GM19372 (cell line): Measurements from ENCODE around the gene LRRN2.

Experiments
- ATAC-seq: cut with Tn5 transposase; IDR thresholded peaks from one replicate; pipeline ENCODE4 v1.9.1; 2021; ENCODE audit warnings: mild to moderate bottlenecking, low read depth, moderate library complexity; ENCODE audit not compliant: unreplicated experiment

The LRRN2 gene

DNA sequence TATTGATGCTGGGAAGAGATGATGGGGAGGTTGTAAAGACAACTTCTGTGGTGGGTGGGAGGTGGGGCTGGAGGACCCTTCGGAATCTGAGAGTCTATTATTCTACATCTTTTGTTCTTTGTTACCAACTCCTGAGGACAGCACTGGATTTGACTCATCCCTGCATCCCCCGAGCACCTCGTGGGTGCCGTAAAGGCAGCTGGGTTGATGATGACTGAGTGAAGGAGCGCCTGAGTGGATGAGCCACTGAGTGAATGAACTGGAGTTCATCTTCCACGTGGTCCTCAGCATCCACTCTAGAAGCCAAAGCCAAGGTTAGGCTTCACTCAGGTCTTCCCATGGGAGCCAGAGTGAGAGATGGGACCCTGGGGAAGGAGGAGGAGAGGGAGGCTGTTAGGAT, 77.6 kb downstream of the LRRN2 start:
- ATAC-seq: no peak

DNA sequence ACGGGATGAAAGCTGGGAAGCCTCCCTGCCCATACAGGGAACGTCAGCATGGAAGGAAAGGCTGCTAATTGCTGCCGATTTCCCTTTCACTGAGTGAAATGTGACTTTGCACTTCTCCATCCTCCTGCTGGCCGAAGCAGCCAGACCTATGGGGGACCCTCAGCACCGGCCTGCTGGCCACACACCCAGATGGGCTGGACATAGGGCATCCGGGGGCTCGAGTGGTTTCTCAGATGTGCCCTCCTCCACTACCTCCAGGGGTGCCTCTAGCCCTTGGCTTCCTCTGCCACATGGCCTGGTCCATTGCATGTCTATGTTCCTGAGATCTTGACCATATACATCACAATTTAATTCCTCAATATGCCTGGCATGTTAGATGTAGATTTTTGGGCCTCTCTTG, 79.7 kb downstream of the LRRN2 start:
- ATAC-seq: no peak

DNA sequence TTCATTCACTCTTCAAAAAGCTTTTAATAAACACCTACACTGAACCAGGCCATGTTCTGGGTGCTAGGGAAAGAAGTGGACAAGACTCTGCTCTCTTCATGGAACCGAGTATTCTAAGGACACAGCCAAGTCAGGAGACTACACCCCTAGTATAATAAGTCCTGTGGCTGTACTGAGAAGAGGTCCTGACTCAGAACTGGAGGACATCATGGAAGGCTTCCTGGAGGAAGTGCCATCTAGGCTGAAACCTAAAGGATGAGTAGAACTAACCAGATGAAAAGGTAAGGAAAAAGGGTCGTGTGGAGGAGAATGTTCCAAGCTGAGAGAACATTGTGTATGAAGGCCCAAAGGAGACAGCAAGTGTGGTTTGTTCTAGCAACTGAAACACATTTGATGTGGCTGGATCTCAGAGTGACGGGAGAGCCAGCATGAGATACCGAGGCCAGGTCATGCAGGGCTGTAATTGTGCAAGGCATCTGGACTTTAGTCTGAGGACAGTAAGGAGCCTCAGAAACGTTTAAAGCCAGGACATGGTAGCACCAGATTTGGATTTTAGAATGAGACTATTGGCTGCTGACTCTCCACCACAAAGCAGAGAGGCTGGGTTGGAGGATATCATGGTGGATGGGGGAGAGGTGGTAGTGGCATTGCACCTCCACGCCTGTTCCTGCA, 82.5 kb downstream of the LRRN2 start:
- no peak for ATAC-seq

DNA sequence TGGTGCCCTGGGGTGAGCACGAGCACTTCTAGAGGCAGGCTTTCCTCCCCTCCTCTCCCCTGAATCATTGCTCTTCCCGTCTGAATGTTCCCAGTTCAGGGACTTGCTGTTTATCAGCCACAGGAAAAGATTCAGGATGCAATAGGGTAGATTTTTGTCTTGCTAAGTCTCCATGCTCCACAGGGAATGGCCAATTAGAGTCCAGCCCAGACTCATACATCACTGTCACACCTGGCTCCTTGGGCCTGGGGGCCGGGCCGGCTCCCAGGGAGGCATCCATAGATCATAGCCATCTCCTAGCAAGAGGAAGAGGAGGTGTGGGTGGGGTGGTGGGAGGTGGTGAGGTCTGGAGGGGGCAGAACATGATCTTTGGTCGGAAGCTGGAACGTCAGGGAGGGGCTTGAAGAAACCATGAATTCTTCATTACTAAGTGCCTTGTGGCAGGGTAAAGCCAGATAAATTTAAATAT, 83.4 kb downstream of the LRRN2 start:
- no peak for ATAC-seq

DNA sequence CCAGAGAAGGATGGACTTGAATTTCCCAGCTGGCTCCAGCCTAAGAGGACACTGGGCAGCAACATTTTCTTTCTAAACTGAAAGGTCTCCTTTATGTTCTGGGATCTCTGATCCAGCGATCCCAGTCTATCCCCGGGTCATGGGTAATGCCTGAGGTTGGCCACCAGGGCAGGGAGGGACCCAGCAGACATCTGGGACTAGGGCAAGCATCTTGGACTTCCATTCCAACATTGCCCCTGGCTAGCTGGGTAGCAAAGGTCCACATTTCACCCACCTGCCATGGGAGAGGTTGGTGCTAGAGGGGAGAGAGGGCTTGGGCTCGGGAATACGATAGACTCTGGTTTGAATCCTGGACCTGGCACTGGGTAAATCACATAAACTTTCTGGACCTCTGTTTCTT, 84.6 kb downstream of the LRRN2 start:
- ATAC-seq: no peak

DNA sequence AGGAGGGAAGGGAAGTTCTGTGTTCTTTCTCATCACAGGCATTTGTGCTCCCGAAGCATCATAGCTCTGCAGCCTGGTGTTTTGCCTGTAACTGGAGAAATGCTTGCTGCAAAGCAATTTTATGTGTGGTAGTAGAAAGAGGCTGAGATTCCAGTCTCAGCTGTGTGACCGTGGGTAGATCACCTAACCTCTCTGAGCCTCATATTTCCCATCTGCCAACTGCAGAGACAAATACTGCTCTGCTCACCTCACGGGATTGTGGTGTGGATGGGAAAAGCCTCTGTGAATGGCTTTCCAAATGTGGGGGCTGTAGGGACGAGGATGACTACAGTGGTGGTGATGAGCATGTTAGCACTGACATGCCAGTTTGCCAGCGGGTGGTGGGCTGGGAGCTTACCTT, 85.3 kb downstream of the LRRN2 start:
- no peak for ATAC-seq

DNA sequence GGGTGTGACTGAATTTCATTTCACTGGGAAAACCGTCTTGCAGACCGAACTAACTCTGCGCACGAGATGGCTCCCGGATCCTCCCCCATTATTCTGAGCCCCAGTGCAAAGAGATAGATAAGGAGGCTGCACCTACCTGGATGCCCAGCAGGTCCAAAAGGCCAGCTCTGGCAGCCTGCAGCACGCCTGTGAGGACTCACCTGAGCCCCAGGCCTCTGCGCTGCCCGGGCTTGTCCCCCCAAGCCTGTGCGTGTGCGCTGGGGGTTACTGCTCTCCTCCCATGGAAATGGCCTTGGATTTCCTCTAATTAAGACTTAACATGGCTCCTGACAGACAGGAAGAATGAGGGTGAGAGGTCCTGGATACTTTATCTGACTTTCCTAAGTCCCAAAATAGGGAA, 85.9 kb downstream of the LRRN2 start:
- no peak for ATAC-seq

DNA sequence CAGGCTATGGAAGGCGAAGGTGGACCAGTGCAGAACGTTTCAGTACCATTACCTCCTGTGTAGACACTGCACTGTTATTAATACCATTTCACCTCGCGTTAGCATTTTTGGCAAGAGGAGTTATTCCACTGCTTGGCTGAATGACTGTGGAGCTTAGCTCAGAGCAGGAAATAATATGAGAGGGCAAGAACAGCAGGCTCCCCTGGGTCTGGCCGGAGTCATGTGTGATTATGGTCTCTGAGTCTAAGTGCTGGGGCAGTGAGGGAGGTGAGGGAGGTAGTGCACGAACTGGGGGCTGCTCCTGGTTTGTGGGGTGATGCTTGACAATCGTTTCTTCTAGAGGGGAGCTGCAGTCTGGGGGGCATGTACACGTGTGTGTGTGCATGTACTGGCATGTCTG, 86.4 kb downstream of the LRRN2 start:
- ATAC-seq: no peak

DNA sequence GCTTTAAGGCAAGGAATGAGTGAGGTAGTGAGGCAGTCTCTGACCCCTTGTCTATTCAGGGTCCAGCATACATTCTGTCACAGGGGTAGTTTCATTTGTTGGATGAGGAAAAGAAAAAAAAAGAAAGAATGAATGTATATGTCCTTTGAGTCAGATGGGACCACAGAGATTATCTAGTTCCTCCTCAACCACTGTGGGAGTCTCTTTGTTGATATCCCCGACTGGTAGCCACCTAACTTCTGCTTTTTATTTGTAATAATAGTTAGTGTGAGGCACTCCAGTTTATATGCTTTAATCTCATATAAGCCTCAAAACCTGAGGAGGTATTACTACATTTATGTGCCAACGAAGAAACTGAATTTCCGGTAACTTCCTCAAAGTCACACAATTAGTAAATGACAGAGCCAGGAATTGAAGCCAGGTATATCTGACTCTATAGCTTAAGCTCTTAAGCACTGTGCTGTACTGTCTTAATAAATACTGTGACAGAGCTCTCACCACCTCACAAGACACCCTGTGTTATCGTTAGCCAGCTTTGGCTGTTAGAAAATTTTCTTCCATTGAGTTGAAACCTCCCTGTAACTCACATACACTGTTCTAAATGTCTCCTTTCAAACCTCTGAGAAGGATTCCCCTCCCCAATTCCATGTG, 87.1 kb downstream of the LRRN2 start:
- ATAC-seq: no peak

DNA sequence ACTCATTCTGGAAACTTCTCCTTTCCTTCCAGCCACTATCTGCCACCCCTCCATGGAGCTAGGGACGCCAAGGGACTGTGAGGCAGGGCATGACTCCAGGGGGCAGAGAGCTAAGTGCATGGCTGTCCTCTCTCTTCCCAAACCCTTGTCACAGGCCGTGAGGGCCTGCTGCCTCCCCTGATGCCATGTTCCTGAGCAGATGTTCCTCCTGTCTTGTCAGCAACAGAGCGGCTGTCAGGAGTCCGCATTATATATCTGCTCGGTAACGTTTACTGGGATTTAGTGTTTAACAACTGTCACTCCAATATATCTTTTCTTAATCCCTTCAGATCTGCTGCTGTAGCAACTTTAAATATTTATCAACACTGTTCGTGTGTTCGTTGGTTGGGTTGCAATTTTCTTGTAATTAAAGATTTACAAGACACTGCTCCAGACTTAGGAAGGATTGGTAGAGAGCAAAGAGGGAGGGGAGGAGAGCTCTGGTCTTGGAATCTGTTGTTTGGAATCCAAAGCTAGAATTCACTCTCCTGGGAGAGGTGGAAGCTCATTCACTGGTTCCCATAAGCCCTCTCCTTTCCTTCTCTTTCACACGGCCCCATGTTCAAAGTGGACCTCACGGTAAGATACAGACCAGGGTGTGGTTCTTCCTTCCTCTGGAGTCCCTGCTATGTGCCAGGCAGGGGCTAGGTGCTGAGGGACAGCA, 93.1 kb downstream of the LRRN2 start:
- ATAC-seq: no peak

DNA sequence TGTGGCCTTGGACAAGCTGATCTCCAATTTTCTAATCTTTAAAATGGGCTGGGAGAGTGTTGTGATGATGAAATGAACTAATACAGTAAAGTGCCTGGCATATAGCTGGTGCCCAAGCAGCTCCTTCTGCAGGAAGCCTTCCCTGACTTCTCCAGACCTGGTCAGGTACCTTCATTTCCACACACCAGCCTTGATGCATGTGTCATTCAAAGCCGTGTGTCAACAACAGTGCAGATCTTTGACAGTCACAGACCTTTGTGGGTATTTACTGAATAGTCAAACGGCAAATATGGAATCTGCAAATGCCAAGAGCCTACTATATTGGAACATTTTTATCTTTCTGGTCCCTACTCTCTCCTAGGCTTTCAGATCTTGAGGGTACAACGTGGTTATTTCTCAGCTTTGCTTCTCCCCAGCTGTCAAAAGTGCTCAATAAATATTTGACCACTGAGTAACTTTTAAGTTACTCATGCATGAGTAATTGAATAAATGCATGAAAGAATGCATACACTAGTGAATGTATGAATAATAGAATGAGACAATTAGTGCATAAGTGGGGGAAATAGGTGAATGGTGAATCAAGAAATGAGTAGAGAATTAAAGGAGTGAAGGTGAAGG, 94.0 kb downstream of the LRRN2 start:
- no peak for ATAC-seq

DNA sequence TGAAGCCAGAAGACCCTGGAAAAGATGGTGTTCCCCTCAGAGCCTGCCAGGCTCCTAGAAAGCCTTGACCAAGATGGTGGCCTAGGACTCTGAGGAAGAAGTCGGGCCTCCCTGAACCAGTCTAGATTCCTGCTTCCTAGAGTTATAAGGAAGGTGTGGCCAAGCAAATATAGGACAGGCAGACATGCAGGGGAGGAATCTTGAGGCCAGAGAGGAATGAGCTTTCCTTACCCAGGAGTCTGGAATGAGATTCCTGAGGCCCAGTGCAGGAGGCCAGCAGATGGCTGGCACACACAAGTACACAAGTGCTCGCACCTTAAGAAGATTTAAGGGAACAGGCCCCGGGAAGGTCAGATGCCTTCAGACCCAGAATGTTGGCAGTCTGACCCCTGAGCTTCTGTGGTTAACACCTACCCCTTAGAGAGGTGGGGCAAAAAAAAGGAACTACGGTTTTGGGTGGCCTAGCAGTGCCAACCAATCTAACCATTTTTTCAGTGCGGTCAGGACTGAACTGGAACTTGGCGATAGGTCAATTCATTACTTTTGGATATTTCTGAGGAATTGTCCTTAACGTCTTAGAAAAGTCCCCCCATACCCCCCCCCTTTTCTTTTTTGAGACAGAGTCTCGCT, 96.0 kb downstream of the LRRN2 start:
- ATAC-seq: no peak

DNA sequence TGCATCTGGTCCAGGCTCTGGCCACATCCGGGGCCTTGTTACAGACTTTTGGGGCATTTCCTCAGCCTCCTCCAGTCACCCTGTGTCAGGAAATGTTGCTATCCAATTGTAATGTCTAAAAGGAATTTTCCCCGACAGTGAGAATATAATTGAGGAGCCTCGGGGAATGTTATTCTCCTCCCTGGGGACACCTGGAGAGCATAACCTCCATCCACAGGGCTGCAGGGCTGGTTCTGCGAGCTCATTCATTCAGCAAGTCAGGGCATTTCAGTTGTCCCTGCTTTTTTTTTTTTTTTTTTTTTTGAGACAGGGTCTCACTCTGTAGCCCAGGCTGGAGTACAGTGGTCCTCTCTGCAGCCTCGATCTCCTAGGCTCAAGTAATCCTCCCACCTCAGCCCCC, 96.7 kb downstream of the LRRN2 start:
- no peak for ATAC-seq

DNA sequence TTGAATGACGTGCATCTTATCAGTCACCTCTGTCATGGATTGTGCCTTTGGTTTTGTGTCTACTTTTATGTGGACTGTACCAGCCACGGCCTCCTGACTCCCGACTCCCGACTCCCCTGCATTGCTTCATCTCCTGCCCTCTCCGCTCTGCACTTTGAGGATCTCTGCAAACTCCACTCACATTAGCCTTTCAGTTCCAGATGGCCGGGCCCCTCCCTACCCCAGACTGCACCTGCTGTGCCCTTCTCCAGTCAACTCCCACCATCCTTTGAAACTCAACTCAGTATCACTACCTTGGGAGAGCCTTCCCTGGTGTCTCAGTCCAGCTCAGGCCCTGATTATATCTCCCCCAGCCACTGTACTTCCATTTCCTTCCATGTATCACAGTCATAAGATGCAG, 97.9 kb downstream of the LRRN2 start:
- ATAC-seq: no peak

DNA sequence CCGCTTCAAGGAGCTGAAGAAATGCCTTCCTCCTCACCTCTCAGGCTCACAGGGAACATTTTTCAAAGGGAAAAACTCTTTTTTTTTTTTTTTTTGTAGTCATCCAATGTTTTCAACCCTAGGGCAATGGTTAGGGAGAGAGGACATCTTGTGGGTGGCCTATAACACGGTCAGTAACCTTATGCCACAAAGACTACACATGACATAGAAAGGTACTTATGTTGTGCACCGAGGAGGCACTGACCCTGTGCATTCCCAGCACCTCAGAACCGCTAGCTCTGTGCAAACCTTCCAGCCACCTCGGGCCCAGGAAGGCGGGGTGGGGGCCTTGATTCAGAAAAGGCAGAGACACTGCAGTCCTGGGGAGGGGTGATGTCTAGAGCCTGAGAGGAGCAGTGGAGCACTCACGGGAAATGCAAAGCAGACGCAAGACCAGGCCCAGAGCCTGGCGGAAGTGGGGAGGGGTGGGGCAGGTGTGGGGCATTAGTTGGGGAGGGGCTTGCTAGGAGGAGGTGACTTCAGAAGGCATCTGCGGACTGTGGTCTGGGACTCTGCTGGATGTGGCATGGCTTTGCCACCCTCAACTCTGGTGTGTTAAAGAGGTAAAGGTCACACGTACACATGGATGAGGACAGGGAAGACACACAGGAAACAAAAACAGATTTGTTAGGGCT, 100.7 kb downstream of the LRRN2 start:
- ATAC-seq: no peak

DNA sequence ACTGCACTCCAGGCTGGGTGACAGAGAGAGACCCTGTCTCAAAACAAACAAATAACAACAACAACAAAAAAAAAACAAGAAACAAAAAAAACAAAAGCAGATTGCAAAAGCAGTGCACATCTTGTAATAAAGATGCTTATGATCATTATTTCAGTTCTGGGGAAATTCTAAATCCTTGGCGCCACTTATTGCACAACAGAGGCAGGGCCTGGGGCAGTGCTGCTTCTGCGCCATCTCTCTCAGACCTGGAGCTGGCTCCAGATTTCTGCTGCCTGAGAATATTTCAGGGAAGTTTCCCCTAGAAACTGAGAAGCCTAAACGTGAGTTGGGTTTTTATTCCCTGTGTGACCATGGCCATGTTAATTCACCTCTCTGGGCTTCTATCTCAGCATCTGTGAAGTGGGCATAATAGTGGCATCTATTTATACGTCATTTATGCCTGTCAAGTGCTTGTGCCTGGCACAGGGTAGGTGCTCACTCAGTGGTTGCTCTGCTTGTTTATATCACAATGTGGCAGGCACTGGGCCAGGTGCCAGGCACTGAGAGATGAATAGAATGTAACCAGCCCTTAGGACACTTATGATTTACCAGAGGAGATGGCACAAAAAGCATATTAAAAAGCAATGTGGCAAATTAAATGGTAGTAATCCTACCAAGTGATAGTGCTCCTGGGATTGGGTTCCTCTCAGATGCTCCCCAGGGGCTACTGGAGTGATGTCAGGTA, 101.5 kb downstream of the LRRN2 start:
- no peak for ATAC-seq

DNA sequence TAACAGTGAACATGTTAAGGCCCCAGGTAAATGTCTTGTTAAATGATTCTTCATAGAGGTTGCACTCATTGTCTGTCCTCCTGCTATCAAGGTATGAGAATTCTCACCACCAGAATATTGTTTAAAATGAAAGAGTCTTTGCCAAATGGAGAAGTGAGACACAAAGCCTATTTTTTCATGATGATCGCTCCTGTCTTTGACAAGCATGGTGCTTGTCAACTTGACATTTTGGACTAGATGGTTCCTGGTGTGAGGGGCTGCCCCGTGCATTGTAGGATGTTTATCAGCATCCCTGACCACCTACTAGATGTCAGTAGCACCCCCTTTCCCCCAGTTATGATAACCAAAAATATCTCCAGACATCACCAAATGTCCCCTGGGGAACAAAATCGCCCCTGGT, 103.8 kb downstream of the LRRN2 start:
- no peak for ATAC-seq

DNA sequence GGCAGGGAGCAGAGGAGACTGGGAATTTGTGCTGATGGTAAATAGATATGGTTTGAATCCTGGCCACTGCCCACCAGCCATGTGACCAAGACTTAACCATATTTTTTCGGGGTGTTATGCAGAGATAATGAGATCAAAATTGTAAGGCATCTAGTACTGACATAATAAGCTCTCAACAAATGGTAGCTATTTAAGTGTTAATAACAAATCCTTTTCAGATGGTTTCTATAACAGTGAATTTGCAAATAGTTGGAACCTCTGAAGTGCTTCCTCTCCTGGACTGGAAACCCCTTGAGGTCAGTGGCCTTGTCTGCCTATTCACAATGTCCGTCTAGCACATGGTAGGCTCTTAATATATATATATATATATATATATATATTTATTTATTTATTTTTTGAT, 104.7 kb downstream of the LRRN2 start:
- ATAC-seq: no peak

DNA sequence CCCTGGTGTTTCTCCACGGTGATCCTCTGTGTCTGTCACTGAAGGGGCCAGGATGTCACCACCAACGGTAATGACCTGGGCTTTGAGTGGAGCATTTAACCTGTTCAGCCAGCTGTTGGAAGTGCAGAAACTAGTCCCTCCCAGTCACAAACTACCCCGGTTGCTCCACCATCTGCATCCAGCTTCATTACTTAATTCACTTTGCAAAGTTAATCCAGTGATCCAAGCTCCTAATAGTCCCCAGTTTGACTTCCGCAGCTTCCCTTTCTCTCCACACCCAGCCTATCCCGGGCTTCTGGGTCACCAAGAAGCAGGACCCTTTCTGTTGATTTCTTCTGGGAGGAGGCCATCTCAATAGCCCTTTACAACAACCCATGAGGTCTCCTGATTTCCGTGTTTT, 105.9 kb downstream of the LRRN2 start:
- ATAC-seq: no peak
